ENCODE measurements around the gene TSPAN10.

DNA sequence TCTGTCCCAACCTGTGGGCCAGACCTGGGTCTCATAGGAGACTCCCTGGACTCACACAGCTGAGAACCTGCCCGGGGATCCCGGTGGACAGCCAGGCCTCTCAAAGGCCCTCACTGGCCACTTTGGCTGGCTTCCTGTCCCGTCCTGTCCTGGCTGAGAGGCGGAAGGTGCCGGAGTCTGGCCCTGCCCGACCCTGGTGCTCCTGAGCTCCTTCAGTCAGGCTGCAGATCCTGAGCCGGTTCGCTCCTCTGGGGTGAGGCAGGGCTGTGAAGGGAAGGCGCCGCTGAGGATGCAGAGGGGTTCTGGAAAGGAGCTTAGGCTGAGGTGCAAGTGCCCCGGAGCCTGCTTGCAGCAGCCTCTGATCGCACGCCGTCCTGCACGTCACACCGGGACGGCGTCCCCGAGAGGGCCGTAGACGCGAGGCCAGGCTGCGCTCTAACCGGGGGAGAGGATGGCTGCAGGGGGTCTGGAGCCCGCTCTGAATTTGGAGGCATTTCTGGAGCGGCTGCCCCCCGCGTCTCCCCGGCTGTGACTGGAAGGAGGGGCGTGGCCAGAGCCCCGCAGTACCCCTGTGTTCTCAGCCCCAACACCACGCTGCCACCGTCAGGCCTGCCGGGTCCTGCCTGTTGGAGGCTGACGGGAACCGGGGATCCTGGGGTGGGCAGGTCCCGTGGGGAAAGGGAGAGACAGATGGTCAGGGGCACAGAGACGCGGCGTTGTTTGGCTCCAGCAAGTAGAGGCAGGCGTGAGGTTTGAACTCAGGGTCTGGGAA lies 51.0 kb downstream of the TSPAN10 start:
- TF ChIP-seq, protein P1, sequence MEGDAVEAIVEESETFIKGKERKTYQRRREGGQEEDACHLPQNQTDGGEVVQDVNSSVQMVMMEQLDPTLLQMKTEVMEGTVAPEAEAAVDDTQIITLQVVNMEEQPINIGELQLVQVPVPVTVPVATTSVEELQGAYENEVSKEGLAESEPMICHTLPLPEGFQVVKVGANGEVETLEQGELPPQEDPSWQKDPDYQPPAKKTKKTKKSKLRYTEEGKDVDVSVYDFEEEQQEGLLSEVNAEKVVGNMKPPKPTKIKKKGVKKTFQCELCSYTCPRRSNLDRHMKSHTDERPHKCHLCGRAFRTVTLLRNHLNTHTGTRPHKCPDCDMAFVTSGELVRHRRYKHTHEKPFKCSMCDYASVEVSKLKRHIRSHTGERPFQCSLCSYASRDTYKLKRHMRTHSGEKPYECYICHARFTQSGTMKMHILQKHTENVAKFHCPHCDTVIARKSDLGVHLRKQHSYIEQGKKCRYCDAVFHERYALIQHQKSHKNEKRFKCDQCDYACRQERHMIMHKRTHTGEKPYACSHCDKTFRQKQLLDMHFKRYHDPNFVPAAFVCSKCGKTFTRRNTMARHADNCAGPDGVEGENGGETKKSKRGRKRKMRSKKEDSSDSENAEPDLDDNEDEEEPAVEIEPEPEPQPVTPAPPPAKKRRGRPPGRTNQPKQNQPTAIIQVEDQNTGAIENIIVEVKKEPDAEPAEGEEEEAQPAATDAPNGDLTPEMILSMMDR (IDR thresholded peaks at IDR 0.05; ENCODE audit: poor library complexity, severe bottlenecking) = no peak
- TF ChIP-seq EP300 (conservative IDR thresholded peaks at IDR 0.05; ENCODE audit: poor library complexity, severe bottlenecking) = no peak
- no peak for TF ChIP-seq EZH2 (IDR thresholded peaks at IDR 0.05; ENCODE audit: borderline replicate concordance, insufficient read depth, low read length, poor library complexity, severe bottlenecking)
- TF ChIP-seq TAF1 (IDR thresholded peaks at IDR 0.05; ENCODE audit: low read depth) = no peak
- no peak for TF ChIP-seq POLR2AphosphoS5 (IDR thresholded peaks at IDR 0.05)
- TF ChIP-seq, protein P2, sequence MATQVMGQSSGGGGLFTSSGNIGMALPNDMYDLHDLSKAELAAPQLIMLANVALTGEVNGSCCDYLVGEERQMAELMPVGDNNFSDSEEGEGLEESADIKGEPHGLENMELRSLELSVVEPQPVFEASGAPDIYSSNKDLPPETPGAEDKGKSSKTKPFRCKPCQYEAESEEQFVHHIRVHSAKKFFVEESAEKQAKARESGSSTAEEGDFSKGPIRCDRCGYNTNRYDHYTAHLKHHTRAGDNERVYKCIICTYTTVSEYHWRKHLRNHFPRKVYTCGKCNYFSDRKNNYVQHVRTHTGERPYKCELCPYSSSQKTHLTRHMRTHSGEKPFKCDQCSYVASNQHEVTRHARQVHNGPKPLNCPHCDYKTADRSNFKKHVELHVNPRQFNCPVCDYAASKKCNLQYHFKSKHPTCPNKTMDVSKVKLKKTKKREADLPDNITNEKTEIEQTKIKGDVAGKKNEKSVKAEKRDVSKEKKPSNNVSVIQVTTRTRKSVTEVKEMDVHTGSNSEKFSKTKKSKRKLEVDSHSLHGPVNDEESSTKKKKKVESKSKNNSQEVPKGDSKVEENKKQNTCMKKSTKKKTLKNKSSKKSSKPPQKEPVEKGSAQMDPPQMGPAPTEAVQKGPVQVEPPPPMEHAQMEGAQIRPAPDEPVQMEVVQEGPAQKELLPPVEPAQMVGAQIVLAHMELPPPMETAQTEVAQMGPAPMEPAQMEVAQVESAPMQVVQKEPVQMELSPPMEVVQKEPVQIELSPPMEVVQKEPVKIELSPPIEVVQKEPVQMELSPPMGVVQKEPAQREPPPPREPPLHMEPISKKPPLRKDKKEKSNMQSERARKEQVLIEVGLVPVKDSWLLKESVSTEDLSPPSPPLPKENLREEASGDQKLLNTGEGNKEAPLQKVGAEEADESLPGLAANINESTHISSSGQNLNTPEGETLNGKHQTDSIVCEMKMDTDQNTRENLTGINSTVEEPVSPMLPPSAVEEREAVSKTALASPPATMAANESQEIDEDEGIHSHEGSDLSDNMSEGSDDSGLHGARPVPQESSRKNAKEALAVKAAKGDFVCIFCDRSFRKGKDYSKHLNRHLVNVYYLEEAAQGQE (IDR thresholded peaks at IDR 0.05; ENCODE audit: borderline replicate concordance) = no peak
- no peak for TF ChIP-seq MXI1 (conservative IDR thresholded peaks at IDR 0.05; ENCODE audit: poor library complexity, severe bottlenecking)
- no peak for TF ChIP-seq RAD21 (conservative IDR thresholded peaks at IDR 0.05)

Data from neural cell (in vitro differentiated cells).